ENCODE measurements around the gene NBPF20. TPM values are rescaled to one million over a fixed set of nuclear protein-coding genes. Genes with fewer than 3 reads are reported as not detected.
"Not testable (repeated sequence)": the region's sequence is repeated elsewhere in the genome, so short reads cannot be mapped to it uniquely, and the experiment has no call there.

NBPF20 gene
- total and polyA plus RNA-seq, 2 experiments from 2014 or later, result 0.50 to 0.83 TPM

GRCh38 chr1:145471365-145471764 is 46.0 kb upstream of the NBPF20 start:
- not testable (repeated sequence) for H3K4me3 ChIP-seq; ATAC-seq; H3F3A ChIP-seq (replicated peaks; ENCODE audit: low read depth); H2AFZ ChIP-seq; DNase-seq (ENCODE audit: low spot score); H3K4me1 ChIP-seq (ENCODE audit: insufficient read depth); H3K27ac Mint-ChIP-seq; H3K27ac ChIP-seq (ENCODE audit: low read depth); H3K36me3 ChIP-seq (ENCODE audit: insufficient read depth); H3K79me2 ChIP-seq (replicated peaks; ENCODE audit: insufficient read depth); H3K9me3 Mint-ChIP-seq; H3K36me3 Mint-ChIP-seq (ENCODE audit: low read depth); H3K4me3 Mint-ChIP-seq; H3K4me1 Mint-ChIP-seq; H4K20me1 ChIP-seq (replicated peaks; ENCODE audit: insufficient read depth); H3K4me2 ChIP-seq; H3K9me2 ChIP-seq (ENCODE audit: insufficient read depth)
- peaks cover 17% of the 10 kb centered on the region for H3K27me3 ChIP-seq (ENCODE audit: insufficient read depth)
- H3K27me3 Mint-ChIP-seq (ENCODE audit: insufficient read depth, low read depth, poor library complexity), result peaks cover 11% of the 10 kb centered on the region

GRCh38 chr1:145465405-145466144 is 40.2 kb upstream of the NBPF20 start:
- H3F3A ChIP-seq (replicated peaks; ENCODE audit: low read depth); H4K20me1 ChIP-seq (replicated peaks; ENCODE audit: insufficient read depth); H3K9me3 Mint-ChIP-seq; H3K79me2 ChIP-seq (replicated peaks; ENCODE audit: insufficient read depth); H3K4me1 Mint-ChIP-seq; H3K4me1 ChIP-seq (ENCODE audit: insufficient read depth); H3K36me3 ChIP-seq (ENCODE audit: insufficient read depth); H2AFZ ChIP-seq; H3K36me3 Mint-ChIP-seq (ENCODE audit: low read depth); H3K9me2 ChIP-seq (ENCODE audit: insufficient read depth): not testable (repeated sequence)
- Histone ChIP-seq H3K4me3 (peak overlapping the region; percentile 64), H3K27ac (ENCODE audit: low read depth) (peak overlapping the region; percentile 42; the same call in 1 of the 2 replicates), H3K27me3 (ENCODE audit: insufficient read depth) (peaks cover 23% of the 10 kb centered on the region), H3K4me2 (peak overlapping the region; percentile 61; the same call in 1 of the 2 replicates)
- Mint-ChIP-seq H3K27me3 (ENCODE audit: insufficient read depth, low read depth, poor library complexity) (peaks cover 11% of the 10 kb centered on the region), H3K4me3 (peak overlapping the region; percentile 70), H3K27ac (peak overlapping the region; percentile 100)
- ATAC-seq (peak; percentile 85), DNase-seq (ENCODE audit: low spot score) (peak; percentile 91)
- TF ChIP-seq JUNB (IDR thresholded peaks at IDR 0.05; ENCODE audit: unreplicated experiment) (peak; percentile 63), CREB1 (CRISPR knock-in tag; IDR thresholded peaks at IDR 0.05; ENCODE audit: low read depth) (peak; percentile 74), ETS1 (IDR thresholded peaks at IDR 0.05) (peak; percentile 86), POLR2AphosphoS5 (IDR thresholded peaks at IDR 0.05; ENCODE audit: low read depth) (peak; percentile 99)

- not testable (repeated sequence) for H3K9me2 ChIP-seq (ENCODE audit: insufficient read depth); H3K36me3 Mint-ChIP-seq (ENCODE audit: low read depth); H3K79me2 ChIP-seq (replicated peaks; ENCODE audit: insufficient read depth); H3K36me3 ChIP-seq (ENCODE audit: insufficient read depth); H4K20me1 ChIP-seq (replicated peaks; ENCODE audit: insufficient read depth); H3K9me3 Mint-ChIP-seq; H2AFZ ChIP-seq; DNase-seq (ENCODE audit: low spot score); H3K4me1 ChIP-seq (ENCODE audit: insufficient read depth); ATAC-seq; H3F3A ChIP-seq (replicated peaks; ENCODE audit: low read depth); H3K4me1 Mint-ChIP-seq
- Histone ChIP-seq H3K27me3 (ENCODE audit: insufficient read depth) (peaks cover 29% of the 10 kb centered on the region), H3K4me2 (peak overlapping the region; percentile 72), H3K4me3 (peak overlapping the region; percentile 45), H3K27ac (ENCODE audit: low read depth) (peak overlapping the region; percentile 42; the same call in 1 of the 2 replicates)
- H3K27me3 Mint-ChIP-seq (ENCODE audit: insufficient read depth, low read depth, poor library complexity), result peaks cover 15% of the 10 kb centered on the region
- peak overlapping the region; percentile 70 for H3K4me3 Mint-ChIP-seq
- H3K27ac Mint-ChIP-seq, result peak overlapping the region; percentile 100
Measured at GRCh38 chr1:145464708-145465336, 39.4 kb upstream of the NBPF20 start.

GRCh38 chr1:145464017-145464416 is 38.6 kb upstream of the NBPF20 start:
- not testable (repeated sequence) for H3K27ac Mint-ChIP-seq; H3K9me2 ChIP-seq (ENCODE audit: insufficient read depth); DNase-seq (ENCODE audit: low spot score); H3K4me2 ChIP-seq; H2AFZ ChIP-seq; H3K36me3 Mint-ChIP-seq (ENCODE audit: low read depth); H3K9me3 Mint-ChIP-seq; H3K4me1 Mint-ChIP-seq; H3K4me1 ChIP-seq (ENCODE audit: insufficient read depth); H4K20me1 ChIP-seq (replicated peaks; ENCODE audit: insufficient read depth); H3K27ac ChIP-seq (ENCODE audit: low read depth); H3K36me3 ChIP-seq (ENCODE audit: insufficient read depth); H3F3A ChIP-seq (replicated peaks; ENCODE audit: low read depth); ATAC-seq; H3K79me2 ChIP-seq (replicated peaks; ENCODE audit: insufficient read depth)
- peaks cover 29% of the 10 kb centered on the region for H3K27me3 ChIP-seq (ENCODE audit: insufficient read depth)
- Mint-ChIP-seq H3K4me3 (0 out of 3 replicates have a peak overlapping the region, but pooled peaks have one; percentile 27), H3K27me3 (ENCODE audit: insufficient read depth, low read depth, poor library complexity) (peaks cover 15% of the 10 kb centered on the region)
- 0 out of 2 replicates have a peak overlapping the region, but pooled peaks have one; percentile 40 for H3K4me3 ChIP-seq

GRCh38 chr1:145460684-145461083 is 35.3 kb upstream of the NBPF20 start:
- H4K20me1 ChIP-seq (replicated peaks; ENCODE audit: insufficient read depth); H3K4me1 Mint-ChIP-seq; H3K36me3 ChIP-seq (ENCODE audit: insufficient read depth); H3K9me2 ChIP-seq (ENCODE audit: insufficient read depth); H3K27ac ChIP-seq (ENCODE audit: low read depth); ATAC-seq; H3K9me3 Mint-ChIP-seq; H3K27ac Mint-ChIP-seq; H3K36me3 Mint-ChIP-seq (ENCODE audit: low read depth); H3K4me1 ChIP-seq (ENCODE audit: insufficient read depth); H3F3A ChIP-seq (replicated peaks; ENCODE audit: low read depth); H2AFZ ChIP-seq; H3K79me2 ChIP-seq (replicated peaks; ENCODE audit: insufficient read depth): not testable (repeated sequence)
- Mint-ChIP-seq H3K4me3 (peak overlapping the region; percentile 81), H3K27me3 (ENCODE audit: insufficient read depth, low read depth, poor library complexity) (peaks cover 18% of the 10 kb centered on the region)
- Histone ChIP-seq H3K27me3 (ENCODE audit: insufficient read depth) (peaks cover 33% of the 10 kb centered on the region), H3K4me2 (0 out of 2 replicates have a peak overlapping the region, but pooled peaks have one; percentile 60), H3K4me3 (peak overlapping the region; percentile 60)
- DNase-seq (ENCODE audit: low spot score), result peak; percentile 0
